SKM-1 (cell line): ENCODE measurements around the gene INHBB.

ENCODE experiments used
- DNase-seq: peaks from one replicate; lab custom pipeline; 2025; ENCODE audit not compliant: unreplicated experiment; lab: John Stamatoyannopoulos, UW

Gene INHBB

GRCh38 chr2:120341977-120342376 lies 4.0 kb upstream of the INHBB start:
- no peak for DNase-seq

GRCh38 chr2:120342446-120342845 lies 3.5 kb upstream of the INHBB start:
- no peak for DNase-seq

DNA sequence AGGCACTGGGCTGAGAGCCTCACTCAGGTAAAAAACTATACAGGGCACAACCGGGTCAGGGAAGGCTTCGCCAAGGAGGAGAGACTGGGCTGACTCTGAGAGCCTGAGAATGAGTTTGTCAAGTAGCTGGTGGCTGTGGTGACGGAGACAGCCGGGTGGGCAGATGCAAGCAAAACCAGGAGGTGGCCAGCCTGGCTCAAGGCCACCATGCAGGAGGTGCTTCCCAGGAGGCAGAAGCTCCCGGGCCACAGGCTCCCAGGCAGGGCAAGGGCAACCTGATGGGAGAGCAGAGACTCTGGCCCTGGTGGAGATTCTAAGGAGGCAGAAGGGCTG lies 2.9 kb upstream of the INHBB start:
- DNase-seq, result no peak

DNA sequence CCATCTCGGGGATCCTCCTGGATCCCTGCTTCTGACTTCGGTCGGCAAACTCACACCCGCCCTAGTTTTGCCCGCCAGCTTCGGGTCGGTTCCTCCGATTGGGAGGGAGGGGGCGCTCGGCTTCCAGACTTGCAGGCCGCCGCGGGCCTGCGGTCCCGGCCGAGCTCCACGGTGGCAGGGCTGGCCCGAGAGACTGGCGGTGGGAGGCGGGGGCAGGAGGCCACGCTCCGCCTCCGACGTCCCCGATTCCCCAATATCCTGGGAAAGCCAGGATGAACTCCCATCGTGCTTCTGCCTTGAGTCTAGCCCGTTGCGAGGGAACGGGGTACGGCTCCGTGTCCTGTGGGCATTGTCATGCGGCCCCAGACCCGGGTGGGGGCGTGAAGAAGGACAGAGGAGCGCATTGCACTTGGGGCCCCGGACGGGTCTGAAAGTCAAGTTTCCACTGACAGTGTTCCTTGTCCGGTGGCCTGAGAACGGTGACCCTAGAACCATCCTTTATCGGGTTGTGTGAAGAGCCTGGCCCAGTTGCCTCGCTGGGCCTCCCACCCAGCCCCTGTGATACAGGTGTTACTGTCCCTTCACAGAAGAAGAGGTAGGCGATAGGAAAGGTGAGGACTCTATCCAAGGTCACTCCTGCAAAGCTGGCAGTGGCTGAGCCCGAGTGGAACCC lies 2.4 kb upstream of the INHBB start:
- no peak for DNase-seq

GRCh38 chr2:120344214-120344975 lies 1.5 kb upstream of the INHBB start:
- no peak for DNase-seq

DNA sequence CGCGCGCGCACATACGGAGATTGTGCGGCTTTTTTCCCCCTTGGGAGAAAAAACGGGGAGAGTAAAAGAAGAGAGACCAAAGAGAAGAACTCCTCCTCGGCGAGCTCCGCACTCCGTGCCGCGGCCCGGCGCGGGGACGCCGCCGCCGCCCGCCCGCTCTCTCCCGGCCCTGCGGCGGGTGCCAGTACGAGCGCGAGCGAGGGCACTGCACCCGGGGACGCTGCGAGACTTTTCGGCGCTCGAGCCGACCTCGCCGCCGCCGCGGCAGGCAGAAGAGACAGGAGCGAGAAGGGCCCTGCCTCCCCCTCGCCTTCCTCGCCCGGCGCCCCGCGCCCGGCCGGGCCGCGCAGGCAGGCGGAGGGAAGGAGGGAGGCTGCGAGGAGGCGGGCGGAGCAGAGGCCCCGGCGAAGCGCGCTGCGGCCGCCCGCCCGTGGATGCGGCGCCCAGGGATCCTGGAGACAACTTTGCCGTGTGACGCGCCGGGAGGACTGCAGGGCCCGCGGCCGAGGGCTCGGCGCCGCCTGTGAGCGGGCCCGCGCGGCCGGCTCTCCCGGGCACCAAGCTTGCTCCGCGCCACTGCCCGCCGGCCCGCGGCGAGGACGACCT lies 857 bp upstream of the INHBB start:
- no peak for DNase-seq

- DNase-seq, result no peak
These were observed 328 bp upstream of the INHBB start for GRCh38 chr2:120345608-120346007.

DNA sequence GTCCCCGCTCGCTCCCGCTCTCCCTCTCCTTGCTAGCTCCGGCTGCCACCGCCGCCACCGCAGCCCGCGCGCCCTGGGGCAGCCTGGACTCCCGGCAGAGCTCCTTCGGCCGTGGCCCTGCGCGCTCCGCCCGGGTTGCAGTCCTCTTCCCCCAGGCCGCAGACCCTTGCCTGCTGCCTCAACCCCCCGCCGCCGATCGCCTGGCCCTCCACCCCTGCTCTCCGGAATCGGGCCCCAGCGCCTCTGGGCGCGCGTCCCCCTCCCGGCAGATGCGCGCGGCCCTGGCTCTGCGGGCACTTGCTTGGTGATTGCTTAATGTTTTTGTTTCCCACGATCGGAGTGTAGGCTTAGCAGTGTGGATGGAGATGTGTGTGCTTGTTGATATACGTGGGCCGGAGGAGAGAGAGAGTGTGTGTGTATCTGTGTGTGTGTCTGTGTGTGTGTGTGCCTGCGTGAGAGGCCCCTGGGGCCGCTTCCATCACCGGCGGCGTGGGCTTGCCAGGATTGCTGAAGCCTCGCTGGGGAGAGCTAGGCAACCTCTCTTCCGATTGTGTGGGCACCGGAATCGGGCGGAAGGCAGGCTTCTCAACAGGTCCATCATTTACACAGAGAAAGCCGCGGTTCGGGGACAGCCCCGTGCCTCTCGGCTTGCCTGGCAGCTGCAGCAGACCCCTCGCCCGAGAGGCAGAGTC lies 877 bp downstream of the INHBB start:
- no peak for DNase-seq

- DNase-seq, result no peak
These were observed 1.6 kb downstream of the INHBB start for GRCh38 chr2:120347396-120348060.

- DNase-seq, result no peak
These were observed 2.3 kb downstream of the INHBB start for GRCh38 chr2:120348134-120348736.

- no peak for DNase-seq
These were observed 3.0 kb downstream of the INHBB start for GRCh38 chr2:120348737-120349439.

DNA sequence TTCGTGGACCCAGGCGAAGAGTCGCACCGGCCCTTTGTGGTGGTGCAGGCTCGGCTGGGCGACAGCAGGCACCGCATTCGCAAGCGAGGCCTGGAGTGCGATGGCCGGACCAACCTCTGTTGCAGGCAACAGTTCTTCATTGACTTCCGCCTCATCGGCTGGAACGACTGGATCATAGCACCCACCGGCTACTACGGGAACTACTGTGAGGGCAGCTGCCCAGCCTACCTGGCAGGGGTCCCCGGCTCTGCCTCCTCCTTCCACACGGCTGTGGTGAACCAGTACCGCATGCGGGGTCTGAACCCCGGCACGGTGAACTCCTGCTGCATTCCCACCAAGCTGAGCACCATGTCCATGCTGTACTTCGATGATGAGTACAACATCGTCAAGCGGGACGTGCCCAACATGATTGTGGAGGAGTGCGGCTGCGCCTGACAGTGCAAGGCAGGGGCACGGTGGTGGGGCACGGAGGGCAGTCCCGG lies 3.5 kb downstream of the INHBB start:
- DNase-seq, result no peak

DNA sequence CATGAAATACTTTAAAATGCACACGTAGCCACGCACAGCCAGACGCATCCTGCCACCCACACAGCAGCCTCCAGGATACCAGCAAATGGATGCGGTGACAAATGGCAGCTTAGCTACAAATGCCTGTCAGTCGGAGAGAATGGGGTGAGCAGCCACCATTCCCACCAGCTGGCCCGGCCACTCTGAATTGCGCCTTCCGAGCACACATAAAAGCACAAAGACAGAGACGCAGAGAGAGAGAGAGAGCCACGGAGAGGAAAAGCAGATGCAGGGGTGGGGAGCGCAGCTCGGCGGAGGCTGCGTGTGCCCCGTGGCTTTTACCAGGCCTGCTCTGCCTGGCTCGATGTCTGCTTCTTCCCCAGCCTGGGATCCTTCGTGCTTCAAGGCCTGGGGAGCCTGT lies 4.1 kb downstream of the INHBB start:
- DNase-seq, result no peak

DNA sequence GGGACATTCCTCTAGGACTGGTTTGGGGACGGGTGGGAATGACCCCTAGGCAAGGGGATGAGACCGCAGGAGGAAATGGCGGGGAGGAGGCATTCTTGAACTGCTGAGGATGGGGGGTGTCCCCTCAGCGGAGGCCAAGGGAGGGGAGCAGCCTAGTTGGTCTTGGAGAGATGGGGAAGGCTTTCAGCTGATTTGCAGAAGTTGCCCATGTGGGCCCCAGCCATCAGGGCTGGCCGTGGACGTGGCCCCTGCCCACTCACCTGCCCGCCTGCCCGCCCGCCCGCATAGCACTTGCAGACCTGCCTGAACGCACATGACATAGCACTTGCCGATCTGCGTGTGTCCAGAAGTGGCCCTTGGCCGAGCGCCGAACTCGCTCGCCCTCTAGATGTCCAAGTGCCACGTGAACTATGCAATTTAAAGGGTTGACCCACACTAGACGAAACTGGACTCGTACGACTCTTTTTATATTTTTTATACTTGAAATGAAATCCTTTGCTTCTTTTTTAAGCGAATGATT lies 4.9 kb downstream of the INHBB start:
- no peak for DNase-seq

DNA sequence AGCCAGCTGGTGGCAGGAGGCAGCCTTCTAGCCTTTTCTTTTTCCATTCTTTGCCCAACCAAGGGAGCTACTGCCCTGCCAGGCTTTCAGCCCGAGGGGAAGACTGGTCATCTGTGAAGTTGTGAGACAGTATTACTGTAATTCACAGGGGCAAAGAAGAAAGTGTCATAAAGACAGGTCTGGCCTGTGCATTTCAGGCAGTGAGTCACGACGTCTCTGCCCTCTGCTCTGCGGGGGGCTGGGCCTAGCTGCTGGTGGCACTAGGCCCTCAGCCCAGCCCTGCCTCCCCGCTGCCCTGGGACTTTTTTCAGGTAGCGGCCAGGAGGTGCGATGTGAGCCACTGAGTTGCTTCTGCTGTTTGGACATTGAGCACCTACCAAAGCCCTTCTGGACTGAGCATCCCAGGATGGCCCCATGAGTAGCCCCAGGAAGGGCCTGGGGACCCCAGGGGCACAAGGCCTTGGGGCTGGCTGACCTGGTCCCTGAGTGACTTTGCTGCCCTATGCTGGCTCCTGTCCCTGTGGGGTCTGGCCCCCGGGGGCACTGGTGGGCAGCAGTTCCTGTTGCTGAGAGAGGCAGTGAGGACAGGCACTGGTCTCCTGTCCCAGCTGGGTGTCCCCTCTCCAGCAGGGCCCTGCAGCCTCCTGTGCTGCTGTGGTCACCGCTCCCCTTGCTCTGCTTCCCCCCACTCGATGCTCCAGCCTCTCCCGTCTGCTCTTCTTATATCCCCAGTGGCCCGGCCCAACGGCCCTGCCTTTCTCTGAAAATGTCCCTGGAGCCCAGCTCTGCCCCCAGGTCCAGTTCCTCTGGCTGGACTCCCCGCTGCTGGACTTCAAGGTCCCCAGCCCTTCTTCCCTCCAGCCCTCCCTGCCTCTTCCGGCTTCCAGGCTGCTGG lies 7.0 kb downstream of the INHBB start:
- DNase-seq, result no peak

GRCh38 chr2:120353591-120353898 lies 7.6 kb downstream of the INHBB start:
- DNase-seq, result no peak

GRCh38 chr2:120353931-120354330 lies 8.0 kb downstream of the INHBB start:
- no peak for DNase-seq

GRCh38 chr2:120354467-120354866 lies 8.5 kb downstream of the INHBB start:
- DNase-seq, result no peak
